ENCODE results near the gene OR52E4.
A peak's percentile ranks its signal among the peaks of the same experiment; 100 is the strongest.

Gene OR52E4

GRCh38 chr11:5847711-5848110 lies 32.7 kb upstream of the OR52E4 start:
- H3K4me3 ChIP-seq (ENCODE audit: low read length) = no peak overlapping the region
- DNase-seq (ENCODE audit: low read depth) = no peak
- TF ChIP-seq, protein P1, sequence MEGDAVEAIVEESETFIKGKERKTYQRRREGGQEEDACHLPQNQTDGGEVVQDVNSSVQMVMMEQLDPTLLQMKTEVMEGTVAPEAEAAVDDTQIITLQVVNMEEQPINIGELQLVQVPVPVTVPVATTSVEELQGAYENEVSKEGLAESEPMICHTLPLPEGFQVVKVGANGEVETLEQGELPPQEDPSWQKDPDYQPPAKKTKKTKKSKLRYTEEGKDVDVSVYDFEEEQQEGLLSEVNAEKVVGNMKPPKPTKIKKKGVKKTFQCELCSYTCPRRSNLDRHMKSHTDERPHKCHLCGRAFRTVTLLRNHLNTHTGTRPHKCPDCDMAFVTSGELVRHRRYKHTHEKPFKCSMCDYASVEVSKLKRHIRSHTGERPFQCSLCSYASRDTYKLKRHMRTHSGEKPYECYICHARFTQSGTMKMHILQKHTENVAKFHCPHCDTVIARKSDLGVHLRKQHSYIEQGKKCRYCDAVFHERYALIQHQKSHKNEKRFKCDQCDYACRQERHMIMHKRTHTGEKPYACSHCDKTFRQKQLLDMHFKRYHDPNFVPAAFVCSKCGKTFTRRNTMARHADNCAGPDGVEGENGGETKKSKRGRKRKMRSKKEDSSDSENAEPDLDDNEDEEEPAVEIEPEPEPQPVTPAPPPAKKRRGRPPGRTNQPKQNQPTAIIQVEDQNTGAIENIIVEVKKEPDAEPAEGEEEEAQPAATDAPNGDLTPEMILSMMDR (IDR thresholded peaks at IDR 0.05; ENCODE audit: insufficient read depth, low read depth, low read length, missing control alignments) = no peak

GRCh38 chr11:5851002-5851401 lies 29.4 kb upstream of the OR52E4 start:
- DNase-seq (ENCODE audit: low read depth) = no peak
- TF ChIP-seq, protein P1 (IDR thresholded peaks at IDR 0.05; ENCODE audit: insufficient read depth, low read depth, low read length, missing control alignments) = no peak
- no peak overlapping the region for H3K4me3 ChIP-seq (ENCODE audit: low read length)

DNA sequence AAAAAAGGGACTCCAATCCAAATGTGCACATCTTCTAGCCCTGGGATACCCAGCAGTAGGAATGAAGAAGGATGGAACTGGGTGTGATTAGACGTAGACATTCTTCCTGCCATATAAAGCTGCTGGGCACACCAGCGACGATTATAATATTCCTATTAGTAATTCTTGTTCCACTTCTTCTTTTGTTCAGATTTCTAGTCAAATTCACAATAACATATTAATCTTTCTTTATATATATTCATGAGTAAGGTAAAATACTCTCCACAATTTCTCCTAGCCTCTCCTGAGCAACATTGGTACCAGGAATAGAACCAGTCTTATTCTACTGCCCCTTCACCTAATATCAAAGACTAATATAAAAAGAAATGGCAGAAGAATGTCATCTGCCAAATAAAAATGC lies 22.8 kb upstream of the OR52E4 start, which contains the start of gene OR52E8:
Gene OR52E8, minus strand, starts transcription at position 101 of the 400 bp plus-strand sequence. Its CDS starts 0 bp downstream, at position 101.
- TF ChIP-seq, protein P1 (IDR thresholded peaks at IDR 0.05; ENCODE audit: insufficient read depth, low read depth, low read length, missing control alignments) = no peak
- H3K4me3 ChIP-seq (ENCODE audit: low read length) = no peak within 1 kb of the TSS
- no peak for DNase-seq (ENCODE audit: low read depth)

GRCh38 chr11:5865826-5866225 lies 14.6 kb upstream of the OR52E4 start:
- peak; percentile 39 for DNase-seq (ENCODE audit: low read depth)
- TF ChIP-seq, protein P1 (IDR thresholded peaks at IDR 0.05; ENCODE audit: insufficient read depth, low read depth, low read length, missing control alignments) = no peak
- no peak overlapping the region for H3K4me3 ChIP-seq (ENCODE audit: low read length)

DNA sequence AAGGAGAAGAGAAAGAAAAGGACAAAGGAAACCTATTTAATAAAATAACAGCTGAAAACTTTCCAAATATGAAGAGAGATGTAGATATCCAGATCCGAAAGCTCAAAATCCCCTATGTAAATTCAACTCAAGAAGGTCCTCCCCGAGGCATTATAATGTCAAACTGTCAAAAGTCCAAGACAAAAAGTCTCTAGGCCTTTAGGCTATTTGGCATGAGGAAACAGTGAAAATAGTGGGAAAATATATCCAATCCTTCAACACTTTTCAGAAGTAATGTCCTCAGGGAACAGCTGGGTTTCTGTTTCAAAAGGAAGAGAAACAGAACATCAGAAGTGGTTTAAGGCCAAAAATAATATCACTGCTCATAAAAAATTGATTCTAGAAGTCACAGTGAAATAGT lies 1.9 kb upstream of the OR52E4 start:
- no peak overlapping the region for H3K4me3 ChIP-seq (ENCODE audit: low read length)
- DNase-seq (ENCODE audit: low read depth) = no peak
- TF ChIP-seq, protein P1 (IDR thresholded peaks at IDR 0.05; ENCODE audit: insufficient read depth, low read depth, low read length, missing control alignments) = no peak

DNA sequence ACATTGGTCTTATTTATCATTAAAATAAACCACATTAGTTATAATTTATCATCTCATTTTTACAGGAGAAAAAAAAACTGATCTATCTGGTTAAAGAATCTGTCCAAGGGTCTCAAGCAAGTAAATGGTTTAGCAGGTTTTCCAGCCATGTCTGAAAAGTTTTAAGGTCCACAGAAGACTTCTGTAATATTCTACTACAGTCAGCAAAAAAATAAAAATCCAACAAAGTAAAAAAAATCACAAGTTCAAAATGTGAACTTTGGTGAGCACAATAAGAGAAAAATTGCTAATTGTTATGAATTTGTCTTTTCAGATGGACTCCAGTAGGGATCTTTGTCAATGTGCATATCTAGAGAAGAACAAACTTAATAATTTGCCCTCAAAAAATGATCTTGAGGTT lies 1.3 kb downstream of the OR52E4 start:
- TF ChIP-seq, protein P1 (IDR thresholded peaks at IDR 0.05; ENCODE audit: insufficient read depth, low read depth, low read length, missing control alignments) = no peak
- DNase-seq (ENCODE audit: low read depth) = no peak
- H3K4me3 ChIP-seq (ENCODE audit: low read length) = no peak overlapping the region

GRCh38 chr11:5887172-5887571 lies 6.7 kb downstream of the OR52E4 start:
- TF ChIP-seq, protein P1 (IDR thresholded peaks at IDR 0.05; ENCODE audit: insufficient read depth, low read depth, low read length, missing control alignments) = no peak
- H3K4me3 ChIP-seq (ENCODE audit: low read length) = no peak overlapping the region
- DNase-seq (ENCODE audit: low read depth) = no peak
